Neural cell (in vitro differentiated cells): ENCODE data around the gene LIMCH1. TPM values are rescaled to one million over a fixed set of nuclear protein-coding genes. Genes with fewer than 3 reads are reported as not detected.

Experiments used
- H2AFZ ChIP-seq: fragments of 200-600, 300-800 bp; sonication (generic), shearing (Covaris generic); 2 replicates; pipeline ENCODE4 v1.6.0; 2014; ENCODE audit warnings: low read depth, mild to moderate bottlenecking, antibody characterized with exemption, low read length, moderate library complexity
- H3F3A ChIP-seq: fragments of 200-600 bp; shearing (Covaris generic); 2 replicates; pipeline ENCODE4 v1.6.1; 2016; ENCODE audit warnings: mild to moderate bottlenecking, moderate library complexity, mixed read lengths, antibody characterized with exemption, low read length; ENCODE audit not compliant: insufficient read depth, poor library complexity, severe bottlenecking
- H3K27ac ChIP-seq: fragments of 200-600, 300-800 bp; sonication (generic), shearing (Covaris generic); 2 replicates; pipeline ENCODE4 v1.5.1; 2014; ENCODE audit warnings: mild to moderate bottlenecking, low read length, moderate library complexity
- H3K27me3 ChIP-seq: fragments of 300-800, 200-600 bp; sonication (generic), shearing (Covaris generic); 2 replicates; pipeline ENCODE4 v1.6.0; 2014; ENCODE audit warnings: mild to moderate bottlenecking, low read depth, low read length, moderate library complexity; ENCODE audit not compliant: insufficient read depth
- H3K36me3 ChIP-seq: fragments of 300-800, 200-600 bp; sonication (generic), shearing (Covaris generic); 2 replicates; pipeline ENCODE4 v1.5.1; 2014; ENCODE audit warnings: mild to moderate bottlenecking, antibody characterized with exemption, low read length, moderate library complexity; ENCODE audit not compliant: insufficient read depth
- H3K4me2 ChIP-seq: fragments of 300-800, 200-600 bp; sonication (generic), shearing (Covaris generic); 2 replicates; pipeline ENCODE4 v1.6.0; 2014; ENCODE audit warnings: mild to moderate bottlenecking, low read length
- H3K4me3 ChIP-seq: fragments of 300-800, 200-600 bp; sonication (generic), shearing (Covaris generic); 2 replicates; pipeline ENCODE4 v1.5.1; 2014; ENCODE audit warnings: mild to moderate bottlenecking, low read length, moderate library complexity
- H3K79me2 ChIP-seq: fragments of 200-600 bp; shearing (Covaris generic); replicated peaks from 2 replicates; pipeline ENCODE4 v1.6.0; 2014; ENCODE audit warnings: mild to moderate bottlenecking, low read length, moderate library complexity; ENCODE audit not compliant: insufficient read depth
- H3K9ac ChIP-seq: fragments of 300-800, 200-600 bp; sonication (generic), shearing (Covaris generic); 2 replicates; pipeline ENCODE4 v1.6.1; 2016; ENCODE audit warnings: mild to moderate bottlenecking, low read length, mixed read lengths
- H3K9me2 ChIP-seq: fragments of 200-600 bp; shearing (Covaris generic); 2 replicates; pipeline ENCODE4 v1.6.1; 2016; ENCODE audit warnings: mild to moderate bottlenecking, low read length, mixed read lengths; ENCODE audit not compliant: insufficient read depth
- H3K9me3 ChIP-seq: fragments of 200-600, 300-800 bp; sonication (generic), shearing (Covaris generic); 2 replicates; pipeline ENCODE4 v1.6.1; 2016; ENCODE audit warnings: mild to moderate bottlenecking, mixed run types, low read length, moderate library complexity, mixed read lengths
- H4K20me1 ChIP-seq: fragments of 200-600 bp; shearing (Covaris generic); 2 replicates; pipeline ENCODE4 v1.6.1; 2016; ENCODE audit warnings: mild to moderate bottlenecking, mixed run types; ENCODE audit not compliant: insufficient read depth
- EP300 ChIP-seq: fragments of 450-650 bp; conservative IDR thresholded peaks from 2 replicates; pipeline ENCODE4 v1.6.1; 2014; ENCODE audit warnings: antibody characterized with exemption, mild to moderate bottlenecking, moderate library complexity; ENCODE audit not compliant: poor library complexity, severe bottlenecking
- EZH2 ChIP-seq: fragments of 200-600, 300-800 bp; shearing (Covaris generic), sonication (generic); IDR thresholded peaks from 2 replicates; pipeline ENCODE4 v1.6.1; 2014; ENCODE audit warnings: antibody characterized with exemption, low read length, borderline replicate concordance, mild to moderate bottlenecking; ENCODE audit not compliant: insufficient read depth, poor library complexity, severe bottlenecking
- MXI1 ChIP-seq: fragments of 450-650 bp; conservative IDR thresholded peaks from 2 replicates; pipeline ENCODE4 v1.6.1; 2014; ENCODE audit warnings: antibody characterized with exemption, mild to moderate bottlenecking; ENCODE audit not compliant: poor library complexity, severe bottlenecking
- POLR2AphosphoS5 ChIP-seq: IDR thresholded peaks from 2 replicates; pipeline ENCODE4 v1.6.1; 2012
- RAD21 ChIP-seq: fragments of 450-650 bp; conservative IDR thresholded peaks from 2 replicates; pipeline ENCODE4 v1.6.1; 2014; ENCODE audit warnings: antibody characterized with exemption, mild to moderate bottlenecking, moderate library complexity
- SMC3 ChIP-seq: fragments of 450-650 bp; conservative IDR thresholded peaks from 2 replicates; pipeline ENCODE4 v1.6.1; 2014; ENCODE audit warnings: antibody characterized with exemption, mild to moderate bottlenecking, moderate library complexity; ENCODE audit not compliant: poor library complexity
- TAF1 ChIP-seq: IDR thresholded peaks from 2 replicates; pipeline ENCODE4 v1.6.1; 2012; ENCODE audit warnings: low read depth
- polyA plus RNA-seq: library from polyadenylated mRNA; depleted of rRNA; stranded (reverse); fragments of >200 nt; gene quantifications from 2 replicates; pipeline ENCODE4 v1.2.3, GENCODE V29; 2014
- TF ChIP-seq, protein P1 (sequence below): IDR thresholded peaks from 2 replicates; pipeline ENCODE4 v1.6.1; 2012; ENCODE audit warnings: borderline replicate concordance
- TF ChIP-seq, protein P2 (sequence below): fragments of 450-650 bp; IDR thresholded peaks from 2 replicates; pipeline ENCODE4 v1.5.1; 2014; ENCODE audit warnings: antibody characterized with exemption, mild to moderate bottlenecking, moderate library complexity; ENCODE audit not compliant: poor library complexity, severe bottlenecking

The LIMCH1 gene
- polyA plus RNA-seq, 1 donor from 2014 or later = 9.1 TPM

DNA sequence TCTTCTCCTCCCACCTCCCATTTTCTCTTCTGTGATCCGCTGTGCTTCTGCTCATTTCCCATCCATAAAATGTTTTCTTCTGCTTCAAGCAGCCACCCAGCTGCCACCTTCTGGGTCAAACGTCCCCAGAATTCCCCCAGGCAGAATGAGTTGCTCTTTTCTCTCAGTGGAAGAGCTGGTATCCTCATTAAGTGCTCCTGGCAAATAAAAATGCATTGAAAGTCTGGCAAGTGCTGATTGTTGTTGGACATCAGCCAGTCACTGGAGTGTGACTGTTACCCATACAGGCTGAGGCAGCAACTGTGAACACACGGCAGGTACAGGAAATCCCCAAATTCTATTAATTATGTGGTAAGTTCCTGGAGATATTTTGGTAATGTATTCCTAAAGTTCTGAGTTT lies 52.6 kb downstream of the LIMCH1 start:
- Histone ChIP-seq H3K36me3 (no peaks in the 10 kb centered on the region), H3K27ac (no peak overlapping the region), H3K27me3 (no peaks in the 10 kb centered on the region), H3K9me3 (no peaks in the 10 kb centered on the region), H3K9ac (no peak overlapping the region), H3K4me2 (no peak overlapping the region), H3K9me2 (no peaks in the 10 kb centered on the region), H3K4me3 (no peak overlapping the region), H3F3A (no peaks in the 10 kb centered on the region), H2AFZ (no peak overlapping the region), H3K79me2 (no peaks in the 10 kb centered on the region), H4K20me1 (no peaks in the 10 kb centered on the region)
- TF ChIP-seq EP300 (no peak), EZH2 (no peak), TAF1 (no peak), RAD21 (no peak), POLR2AphosphoS5 (no peak)
- TF ChIP-seq, protein P1, sequence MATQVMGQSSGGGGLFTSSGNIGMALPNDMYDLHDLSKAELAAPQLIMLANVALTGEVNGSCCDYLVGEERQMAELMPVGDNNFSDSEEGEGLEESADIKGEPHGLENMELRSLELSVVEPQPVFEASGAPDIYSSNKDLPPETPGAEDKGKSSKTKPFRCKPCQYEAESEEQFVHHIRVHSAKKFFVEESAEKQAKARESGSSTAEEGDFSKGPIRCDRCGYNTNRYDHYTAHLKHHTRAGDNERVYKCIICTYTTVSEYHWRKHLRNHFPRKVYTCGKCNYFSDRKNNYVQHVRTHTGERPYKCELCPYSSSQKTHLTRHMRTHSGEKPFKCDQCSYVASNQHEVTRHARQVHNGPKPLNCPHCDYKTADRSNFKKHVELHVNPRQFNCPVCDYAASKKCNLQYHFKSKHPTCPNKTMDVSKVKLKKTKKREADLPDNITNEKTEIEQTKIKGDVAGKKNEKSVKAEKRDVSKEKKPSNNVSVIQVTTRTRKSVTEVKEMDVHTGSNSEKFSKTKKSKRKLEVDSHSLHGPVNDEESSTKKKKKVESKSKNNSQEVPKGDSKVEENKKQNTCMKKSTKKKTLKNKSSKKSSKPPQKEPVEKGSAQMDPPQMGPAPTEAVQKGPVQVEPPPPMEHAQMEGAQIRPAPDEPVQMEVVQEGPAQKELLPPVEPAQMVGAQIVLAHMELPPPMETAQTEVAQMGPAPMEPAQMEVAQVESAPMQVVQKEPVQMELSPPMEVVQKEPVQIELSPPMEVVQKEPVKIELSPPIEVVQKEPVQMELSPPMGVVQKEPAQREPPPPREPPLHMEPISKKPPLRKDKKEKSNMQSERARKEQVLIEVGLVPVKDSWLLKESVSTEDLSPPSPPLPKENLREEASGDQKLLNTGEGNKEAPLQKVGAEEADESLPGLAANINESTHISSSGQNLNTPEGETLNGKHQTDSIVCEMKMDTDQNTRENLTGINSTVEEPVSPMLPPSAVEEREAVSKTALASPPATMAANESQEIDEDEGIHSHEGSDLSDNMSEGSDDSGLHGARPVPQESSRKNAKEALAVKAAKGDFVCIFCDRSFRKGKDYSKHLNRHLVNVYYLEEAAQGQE = no peak
- TF ChIP-seq, protein P2, sequence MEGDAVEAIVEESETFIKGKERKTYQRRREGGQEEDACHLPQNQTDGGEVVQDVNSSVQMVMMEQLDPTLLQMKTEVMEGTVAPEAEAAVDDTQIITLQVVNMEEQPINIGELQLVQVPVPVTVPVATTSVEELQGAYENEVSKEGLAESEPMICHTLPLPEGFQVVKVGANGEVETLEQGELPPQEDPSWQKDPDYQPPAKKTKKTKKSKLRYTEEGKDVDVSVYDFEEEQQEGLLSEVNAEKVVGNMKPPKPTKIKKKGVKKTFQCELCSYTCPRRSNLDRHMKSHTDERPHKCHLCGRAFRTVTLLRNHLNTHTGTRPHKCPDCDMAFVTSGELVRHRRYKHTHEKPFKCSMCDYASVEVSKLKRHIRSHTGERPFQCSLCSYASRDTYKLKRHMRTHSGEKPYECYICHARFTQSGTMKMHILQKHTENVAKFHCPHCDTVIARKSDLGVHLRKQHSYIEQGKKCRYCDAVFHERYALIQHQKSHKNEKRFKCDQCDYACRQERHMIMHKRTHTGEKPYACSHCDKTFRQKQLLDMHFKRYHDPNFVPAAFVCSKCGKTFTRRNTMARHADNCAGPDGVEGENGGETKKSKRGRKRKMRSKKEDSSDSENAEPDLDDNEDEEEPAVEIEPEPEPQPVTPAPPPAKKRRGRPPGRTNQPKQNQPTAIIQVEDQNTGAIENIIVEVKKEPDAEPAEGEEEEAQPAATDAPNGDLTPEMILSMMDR = no peak

DNA sequence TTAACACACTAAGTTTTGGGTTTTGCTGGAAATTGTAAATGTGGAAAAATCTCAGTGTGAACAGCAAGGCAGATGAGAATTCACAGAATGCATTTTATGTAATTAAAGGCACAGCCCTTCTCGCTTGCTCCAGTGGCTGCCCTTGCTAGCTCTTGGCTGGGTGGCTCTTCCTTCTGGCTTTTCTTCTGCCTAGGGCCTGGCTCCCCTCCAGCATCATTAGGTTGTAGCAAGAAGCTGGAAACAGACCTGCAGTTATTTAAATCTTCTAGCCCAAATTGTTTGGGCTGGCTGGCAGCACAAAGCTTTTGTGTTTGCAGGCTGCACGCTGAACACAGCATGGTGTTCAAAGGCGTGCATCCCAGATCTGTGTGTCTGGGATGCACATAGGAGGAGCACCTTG lies 56.5 kb downstream of the LIMCH1 start:
- Histone ChIP-seq H3K36me3 (no peaks in the 10 kb centered on the region), H4K20me1 (no peaks in the 10 kb centered on the region), H3K27me3 (no peaks in the 10 kb centered on the region), H3K4me3 (no peak overlapping the region), H3K79me2 (no peaks in the 10 kb centered on the region), H3K27ac (no peak overlapping the region), H3K9me3 (no peaks in the 10 kb centered on the region), H3K4me2 (no peak overlapping the region), H3K9ac (no peak overlapping the region), H3K9me2 (no peaks in the 10 kb centered on the region), H3F3A (no peaks in the 10 kb centered on the region), H2AFZ (no peak overlapping the region)
- TF ChIP-seq EZH2 (no peak), SMC3 (no peak), TAF1 (no peak), MXI1 (no peak), EP300 (no peak), POLR2AphosphoS5 (no peak)
- TF ChIP-seq, protein P1 = no peak
- TF ChIP-seq, protein P2 = no peak
